DMS114 treated with DMSO at 0.1 percent for 48 hours (cell line): ENCODE results near the gene SUGCT.

Experiments
- DNase-seq: peaks from one replicate; lab custom pipeline; 2025; ENCODE audit not compliant: unreplicated experiment; lab: John Stamatoyannopoulos, UW

The SUGCT gene

DNA sequence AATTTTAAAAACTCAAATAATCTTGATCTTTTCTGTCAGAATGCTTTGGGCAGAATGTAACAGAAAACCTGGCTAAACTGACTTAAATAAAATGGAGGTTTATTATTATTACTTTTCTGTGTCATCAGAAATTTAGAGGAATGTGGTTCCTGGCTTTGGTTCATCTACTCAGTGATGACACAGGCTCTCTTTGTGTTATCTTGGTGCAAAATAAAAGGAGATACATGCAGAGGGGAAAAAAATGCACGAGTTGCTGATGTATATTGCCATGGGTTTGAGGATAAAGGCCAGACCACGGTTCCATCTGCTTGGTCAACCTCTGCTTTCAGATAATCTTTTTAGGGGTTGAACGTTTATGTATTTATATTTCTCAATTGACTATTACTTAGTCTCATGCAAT lies 181.4 kb downstream of the SUGCT start:
- DNase-seq: no peak

DNA sequence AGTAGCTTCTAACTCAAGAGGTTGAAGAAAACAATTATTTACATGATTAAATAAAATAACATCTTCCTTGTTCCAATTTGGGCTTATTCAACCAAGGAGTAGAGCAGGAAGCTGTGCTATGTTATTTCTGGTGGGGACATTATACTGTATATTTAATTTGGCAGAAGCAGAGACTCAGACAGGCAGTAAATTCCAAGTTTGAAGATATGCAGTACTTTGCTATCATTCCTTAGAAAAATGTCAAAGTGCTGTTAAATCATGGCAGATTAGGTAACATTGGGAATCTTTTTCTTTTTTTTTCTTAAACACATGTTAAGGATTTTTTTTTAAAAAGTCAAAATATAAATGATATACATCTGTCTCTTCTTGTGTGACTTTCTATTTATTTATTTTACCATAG lies 190.1 kb downstream of the SUGCT start:
- DNase-seq: no peak

DNA sequence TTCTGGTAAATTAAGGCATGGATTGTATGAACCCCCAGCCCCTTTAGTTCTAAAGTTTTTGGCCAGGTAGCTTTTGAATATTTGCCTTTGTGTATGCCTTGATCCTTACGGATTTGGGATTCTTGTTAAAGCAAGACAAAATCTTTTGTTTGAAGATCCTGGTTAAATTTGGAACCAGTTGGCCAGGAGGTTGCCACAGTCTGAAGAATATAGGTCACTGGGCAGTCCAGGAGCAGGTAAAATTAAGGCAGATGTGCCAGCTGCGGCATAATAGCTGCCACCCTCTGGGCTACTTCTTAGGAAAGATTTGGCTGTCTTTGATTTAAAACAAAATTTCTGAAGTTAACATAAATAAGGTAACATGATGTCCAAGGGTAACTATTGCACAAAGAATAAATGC lies 192.3 kb downstream of the SUGCT start:
- DNase-seq: no peak

DNA sequence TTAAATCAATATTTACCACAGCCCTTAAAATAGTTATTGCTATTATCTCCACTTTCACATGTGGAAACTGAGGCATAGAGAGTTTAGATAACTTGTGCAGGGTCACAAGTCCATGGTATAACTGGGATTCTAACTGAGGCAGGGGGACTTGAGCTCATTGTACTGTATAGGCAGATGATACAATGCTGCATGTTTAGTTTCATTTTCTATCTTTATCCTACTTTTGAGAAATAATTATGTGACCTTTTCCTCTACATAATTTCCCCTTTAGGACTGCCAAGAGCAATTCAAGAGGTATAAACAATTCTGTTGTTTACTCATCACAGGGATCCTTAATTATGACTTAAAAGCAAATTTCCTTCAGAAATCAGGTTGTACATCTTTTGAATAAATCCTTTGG lies 193.1 kb downstream of the SUGCT start:
- DNase-seq: no peak

DNA sequence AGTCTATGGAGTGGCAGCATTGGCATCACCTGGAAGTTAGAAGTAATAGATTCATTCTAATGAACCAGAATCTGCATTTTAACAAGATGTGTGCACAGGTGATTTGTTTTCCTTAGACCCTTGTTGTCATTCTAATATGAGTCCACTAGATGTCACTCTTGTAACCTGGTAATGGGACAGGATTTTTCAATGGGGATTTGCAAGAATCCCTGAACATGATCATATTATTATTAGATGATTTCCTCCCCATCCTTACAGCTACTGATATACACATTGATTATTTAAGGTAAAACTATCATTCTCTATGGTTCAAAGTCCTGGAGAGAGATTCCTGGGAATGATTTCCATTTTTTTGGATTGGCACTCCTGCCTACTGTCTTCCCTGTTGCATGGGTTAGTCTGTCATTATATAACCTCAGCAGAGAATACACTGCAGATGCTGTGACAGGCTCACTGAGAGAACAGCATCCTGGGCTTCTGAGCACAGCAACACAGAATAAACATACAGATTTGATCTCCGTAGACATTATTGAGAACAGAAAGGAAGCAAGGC lies 194.9 kb downstream of the SUGCT start:
- peak; percentile 42 for DNase-seq

DNA sequence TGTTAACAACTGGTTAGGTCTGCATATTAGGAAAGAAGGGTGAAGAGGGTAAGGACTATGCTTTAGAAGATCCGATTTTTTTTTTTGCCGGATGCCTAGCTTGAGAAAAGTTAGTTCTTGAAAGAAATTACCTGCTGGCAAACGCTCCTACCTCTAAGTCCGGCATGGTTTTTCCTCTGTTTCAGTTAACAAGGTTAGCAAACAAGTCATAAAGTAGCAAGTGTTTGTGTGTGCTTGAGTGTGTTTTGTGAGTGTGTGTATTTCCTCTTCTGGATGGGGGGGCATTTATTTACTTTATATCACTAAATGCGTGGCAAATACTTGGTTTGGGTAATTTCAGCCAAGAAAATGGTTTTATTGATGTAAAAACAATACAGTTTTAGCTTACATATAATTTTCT lies 195.6 kb downstream of the SUGCT start:
- DNase-seq: no peak

DNA sequence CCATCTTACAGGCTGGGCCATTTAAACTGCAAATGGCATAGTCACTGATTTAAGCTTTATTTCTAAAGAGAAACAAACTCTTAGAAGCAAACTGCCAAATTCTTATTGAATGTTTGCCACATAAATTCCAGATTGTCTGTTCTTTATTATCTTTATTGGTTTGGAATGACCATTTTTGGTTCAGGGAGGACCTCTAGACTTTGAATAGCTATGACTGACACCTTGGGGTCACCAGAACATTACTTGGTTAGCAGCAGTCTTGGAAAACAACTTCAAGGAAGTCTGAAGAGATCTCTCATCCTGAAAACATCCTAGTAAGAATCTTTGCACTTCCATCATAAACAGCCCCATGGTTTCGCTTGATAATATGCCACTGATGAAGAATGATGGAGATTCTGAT lies 197.1 kb downstream of the SUGCT start:
- DNase-seq: no peak

DNA sequence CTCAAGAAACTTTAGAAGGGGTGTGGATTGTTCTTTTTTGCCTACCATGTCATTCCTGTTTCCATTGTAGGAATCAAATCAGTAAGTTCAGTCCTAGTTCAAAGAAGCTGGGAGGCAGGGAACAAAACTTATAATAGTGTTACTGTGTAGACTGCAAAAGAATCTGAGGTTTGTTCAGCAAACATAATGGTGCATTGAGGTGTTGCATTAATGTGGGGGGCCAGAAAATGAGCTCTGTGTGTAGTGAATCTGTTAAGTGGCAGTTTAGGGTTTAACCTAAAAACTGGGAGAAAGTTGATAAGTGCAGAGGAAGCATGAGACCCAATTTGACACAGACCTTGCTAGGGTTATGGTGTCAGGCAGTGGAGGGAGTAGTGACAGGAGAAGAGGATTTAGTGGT lies 197.7 kb downstream of the SUGCT start:
- DNase-seq: no peak

DNA sequence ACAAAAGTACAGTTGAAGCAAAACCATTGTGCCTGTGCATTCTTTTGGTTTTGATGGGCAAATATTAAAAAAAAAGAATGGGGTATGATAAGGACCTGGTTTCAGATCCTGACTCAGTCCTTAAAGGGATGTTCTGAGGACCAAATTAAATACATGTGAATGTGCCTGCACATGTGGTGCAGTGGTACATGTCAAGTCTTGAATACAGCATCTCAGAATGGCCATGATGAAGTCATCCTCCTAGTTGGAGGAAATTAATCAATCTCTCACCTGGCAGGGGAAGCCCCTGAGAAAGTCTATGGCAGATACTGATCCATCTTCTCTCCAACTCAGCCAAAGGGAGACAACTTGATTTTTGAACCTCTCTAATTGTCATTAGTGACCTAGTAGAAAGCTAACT lies 207.0 kb downstream of the SUGCT start:
- no peak for DNase-seq

DNA sequence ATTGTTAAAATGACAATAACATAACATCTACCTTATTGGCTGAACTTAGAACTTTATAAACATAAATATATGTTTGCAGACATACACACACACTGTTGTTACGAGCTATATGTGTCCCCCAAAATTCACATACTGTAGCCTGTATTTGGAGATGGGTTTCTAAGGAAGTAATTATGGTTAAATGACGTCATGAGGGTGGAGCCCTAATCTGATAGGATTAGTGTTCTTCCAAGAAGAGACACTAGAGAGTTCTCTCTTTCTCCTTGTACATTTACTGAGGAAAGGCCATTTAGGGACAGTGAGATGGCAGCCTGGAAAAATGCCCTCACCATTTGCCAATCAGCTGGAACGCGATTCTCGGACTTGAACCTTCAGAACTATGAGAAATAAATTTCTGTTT lies 211.7 kb downstream of the SUGCT start:
- DNase-seq: no peak

DNA sequence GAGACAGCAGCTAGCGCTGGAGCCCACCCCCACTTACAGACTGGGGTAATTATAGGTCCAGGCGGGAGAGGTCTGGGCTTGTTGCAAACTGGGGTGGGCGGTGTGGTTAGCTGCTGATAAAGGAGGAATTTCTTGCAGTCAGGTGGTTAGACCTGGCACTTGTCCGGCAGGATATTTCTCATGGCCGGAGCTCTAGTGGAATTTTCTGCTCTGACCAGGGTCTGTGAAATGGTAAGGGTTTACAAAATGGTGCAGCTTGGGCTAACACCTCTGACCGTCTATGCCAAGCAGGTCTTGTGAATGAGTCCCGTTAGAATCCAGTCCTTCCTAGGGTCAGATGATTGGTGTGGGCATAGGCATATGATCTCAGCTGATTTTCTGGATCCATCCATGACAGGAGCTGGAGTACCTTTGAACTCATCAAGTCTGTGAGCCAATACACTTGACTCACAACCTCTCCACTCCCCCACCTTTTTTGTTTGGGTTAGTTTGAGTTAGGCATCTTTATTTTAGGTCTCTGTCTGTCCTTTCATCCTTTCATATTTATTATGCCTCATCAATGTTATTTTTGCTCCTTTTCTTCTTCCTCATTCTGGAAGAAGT lies 213.4 kb downstream of the SUGCT start:
- DNase-seq: no peak

DNA sequence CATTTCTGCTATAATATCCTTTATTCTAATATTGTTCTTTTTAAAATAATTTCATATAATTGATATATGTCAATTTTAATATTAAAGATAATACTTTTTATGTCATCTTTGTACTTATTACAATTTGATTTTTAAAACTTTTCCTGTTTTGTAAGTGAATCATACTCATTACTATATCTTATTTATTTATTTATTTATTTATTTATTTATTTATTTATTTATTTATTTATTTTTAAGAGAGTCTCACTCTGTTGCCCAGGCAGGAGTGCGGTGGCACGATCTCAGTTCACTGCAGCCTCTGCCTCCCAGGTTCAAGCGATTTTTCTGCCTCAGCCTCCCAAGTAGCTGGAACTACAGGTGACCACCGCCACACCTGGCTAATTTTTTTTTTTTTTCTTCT lies 215.3 kb downstream of the SUGCT start:
- DNase-seq: no peak

DNA sequence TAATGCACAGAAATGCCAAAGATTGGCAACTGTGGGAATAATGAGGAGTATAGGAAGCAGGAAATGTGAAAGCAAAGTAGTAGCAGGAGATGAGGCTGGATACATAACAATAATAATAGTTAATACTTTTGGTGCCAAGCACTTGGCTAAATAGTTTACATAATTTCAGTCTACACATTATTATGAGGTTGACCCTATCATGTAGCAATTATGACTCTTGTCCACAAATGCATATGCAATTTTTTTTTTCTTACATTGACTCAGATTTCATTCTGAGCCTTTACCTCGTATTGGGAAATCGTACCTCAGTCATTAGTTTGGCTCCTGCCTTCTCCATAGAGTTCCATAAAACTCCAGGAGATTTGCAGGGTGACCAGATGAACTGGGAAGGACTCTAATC lies 219.9 kb downstream of the SUGCT start:
- no peak for DNase-seq

DNA sequence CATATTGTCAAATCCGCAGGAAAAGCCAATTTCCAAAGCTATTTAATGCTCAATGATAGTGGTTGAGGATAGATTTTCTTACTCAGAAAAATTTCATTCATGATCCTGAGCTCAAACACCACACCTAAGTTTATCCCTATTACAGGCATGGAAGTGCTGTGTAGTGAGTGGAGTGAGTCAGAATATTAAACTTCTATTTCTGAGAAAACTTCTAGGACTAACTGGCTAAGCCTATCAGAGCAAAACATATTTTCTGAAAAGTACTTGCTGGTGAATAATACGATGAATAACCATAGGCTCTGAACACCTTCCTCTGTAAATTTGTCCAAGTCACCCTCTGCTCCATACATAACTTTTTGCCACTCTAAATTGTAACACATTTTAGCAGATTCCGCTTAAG lies 221.5 kb downstream of the SUGCT start:
- DNase-seq: no peak

DNA sequence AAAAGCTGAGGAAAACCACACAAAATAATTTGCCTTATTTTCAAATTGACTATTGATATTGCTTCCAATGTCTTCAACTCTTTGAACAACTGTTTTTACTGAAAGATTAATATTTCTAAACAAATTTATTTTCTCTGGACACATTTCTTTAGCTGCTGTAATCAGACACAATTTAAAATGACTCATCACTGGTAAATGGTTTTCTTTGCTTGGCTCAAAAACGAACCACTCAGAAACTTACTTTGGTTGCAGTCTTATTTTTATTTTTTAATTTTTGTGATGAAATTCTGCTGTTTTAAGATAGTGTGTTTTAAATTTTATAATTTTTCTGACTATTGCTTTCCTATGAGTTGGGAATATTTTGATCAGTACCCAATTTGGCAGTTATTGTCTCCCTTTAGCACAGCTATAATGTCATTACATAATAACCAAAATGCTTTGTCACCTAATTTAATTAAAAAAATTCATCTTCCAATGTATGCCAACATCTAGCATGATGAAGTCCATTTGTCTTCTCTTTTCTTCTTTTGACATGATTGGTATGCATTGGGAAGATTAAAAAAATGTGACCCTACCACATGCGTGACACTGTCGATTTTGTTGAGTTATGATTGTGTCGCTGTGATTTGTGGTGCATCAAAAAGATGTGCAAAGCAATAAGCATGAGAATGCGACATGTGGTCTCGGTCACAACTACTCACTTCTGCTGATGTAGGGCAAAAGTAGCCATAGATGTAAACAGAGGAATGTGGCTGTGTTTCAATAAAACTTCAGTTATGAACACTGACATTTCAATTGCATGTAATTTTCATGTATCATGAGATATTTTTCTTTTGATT lies 222.3 kb downstream of the SUGCT start:
- DNase-seq: no peak

DNA sequence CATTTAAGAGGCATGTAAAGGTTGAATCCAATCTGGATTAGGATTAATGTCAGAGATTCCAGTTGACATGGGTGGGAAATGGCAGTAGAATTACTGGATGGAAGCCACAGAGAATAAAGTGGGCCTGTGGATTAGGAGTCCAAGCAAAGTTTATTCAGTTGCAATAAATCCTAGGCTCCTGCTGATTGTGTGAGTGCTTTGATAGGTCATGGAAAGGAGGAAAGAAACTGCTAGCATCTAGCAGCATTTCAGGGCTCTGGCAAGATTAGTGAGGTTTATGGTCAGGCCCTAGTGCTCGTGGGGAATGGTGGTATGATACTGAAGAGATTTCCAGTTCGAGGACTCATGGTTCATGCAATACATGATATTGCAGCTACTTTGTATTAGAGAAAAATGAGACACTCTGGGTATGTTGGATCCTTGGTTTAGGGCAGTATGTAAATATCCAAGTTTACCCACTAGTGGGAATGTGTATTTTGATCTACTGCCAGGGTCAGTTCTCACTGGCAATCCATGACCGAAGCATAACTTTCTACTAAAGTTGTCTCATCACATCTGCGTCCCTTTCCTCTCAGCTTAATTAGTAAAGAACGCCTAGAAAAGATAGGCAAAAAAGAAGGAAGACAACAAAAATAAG lies 235.0 kb downstream of the SUGCT start:
- DNase-seq: no peak

DNA sequence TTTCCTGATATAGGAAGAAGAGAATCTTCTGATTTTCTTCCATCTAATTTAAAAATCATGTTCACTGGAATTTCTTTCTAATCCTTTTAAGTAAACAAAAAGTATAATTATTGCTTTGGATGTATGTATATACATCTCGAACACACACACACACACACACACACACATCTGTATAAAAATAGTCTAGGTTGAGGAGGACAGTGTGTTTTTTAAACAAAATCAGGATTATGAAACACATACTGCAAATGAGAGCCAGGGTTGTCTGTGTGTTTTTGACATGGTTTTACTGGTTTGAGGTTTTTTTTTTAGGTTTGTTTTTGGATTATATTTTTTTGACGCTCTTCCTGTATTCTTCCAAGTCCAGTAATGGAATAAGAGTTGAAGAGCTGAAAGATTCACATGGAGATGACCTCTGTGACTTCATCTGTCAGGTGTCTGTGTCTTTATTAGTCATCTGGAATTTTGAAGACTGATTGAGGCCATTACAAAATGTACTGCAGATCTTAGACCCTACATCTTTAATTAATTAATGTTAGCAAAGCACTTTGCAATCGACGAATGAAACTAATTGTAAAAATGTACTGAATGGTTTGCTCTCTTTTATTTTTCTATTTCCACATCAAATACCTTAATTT lies 237.1 kb downstream of the SUGCT start:
- DNase-seq: no peak

DNA sequence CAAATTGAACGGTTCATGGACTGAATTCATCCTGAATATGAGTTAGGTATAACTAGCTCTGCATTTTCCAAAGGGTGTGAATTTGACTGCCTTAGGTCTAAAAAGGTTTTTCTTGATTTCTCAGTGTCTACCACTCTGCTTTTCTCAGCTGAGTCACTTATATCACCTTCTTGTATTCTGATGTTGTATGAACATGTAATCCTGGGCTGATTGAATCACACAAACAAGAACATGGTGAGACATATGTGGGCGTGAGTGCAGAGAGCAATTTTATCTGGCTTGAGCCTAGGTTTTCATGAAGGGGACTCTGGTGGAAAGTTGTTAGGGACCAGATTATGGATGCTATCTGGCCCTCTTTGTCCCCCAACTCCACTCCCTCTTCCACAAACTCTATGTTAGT lies 239.8 kb downstream of the SUGCT start:
- DNase-seq: no peak

DNA sequence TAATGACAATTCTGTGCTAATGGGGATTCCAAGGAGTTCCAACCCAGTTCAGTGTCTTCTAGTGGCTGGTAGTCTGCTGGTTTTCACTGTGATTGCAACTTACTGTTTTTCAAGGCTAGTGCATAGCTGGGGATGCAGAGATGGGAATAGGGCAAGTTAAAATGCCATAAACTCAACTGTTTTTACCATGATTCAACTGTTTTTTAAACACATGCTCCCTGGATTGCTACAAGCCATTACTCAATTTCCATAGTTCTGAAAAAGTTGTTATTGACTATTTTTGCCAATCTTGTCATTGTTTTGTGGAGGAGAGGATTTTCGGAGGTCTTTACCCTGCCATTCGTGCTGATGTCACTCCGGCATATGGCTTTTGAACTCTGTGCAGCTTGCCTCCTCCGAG lies 245.3 kb downstream of the SUGCT start:
- DNase-seq: no peak

DNA sequence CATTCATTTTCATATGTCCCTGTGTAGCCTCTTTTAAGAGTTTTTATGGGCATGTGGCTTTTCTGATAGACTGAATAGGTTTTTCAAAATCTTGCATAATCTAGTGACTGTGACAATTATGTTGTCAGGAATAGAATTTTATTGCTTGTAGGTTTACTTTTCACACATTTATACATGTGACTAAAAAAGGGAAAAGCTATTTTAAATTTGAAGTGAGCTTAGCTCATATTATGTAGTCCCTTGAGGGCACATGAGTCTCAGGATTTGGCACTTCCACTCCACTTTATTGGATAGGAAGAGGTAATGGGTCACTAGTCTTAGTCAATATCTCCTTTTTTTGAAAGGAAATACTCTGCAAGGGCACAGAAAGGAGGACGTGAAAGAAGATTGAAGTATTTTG lies 247.3 kb downstream of the SUGCT start:
- no peak for DNase-seq

DNA sequence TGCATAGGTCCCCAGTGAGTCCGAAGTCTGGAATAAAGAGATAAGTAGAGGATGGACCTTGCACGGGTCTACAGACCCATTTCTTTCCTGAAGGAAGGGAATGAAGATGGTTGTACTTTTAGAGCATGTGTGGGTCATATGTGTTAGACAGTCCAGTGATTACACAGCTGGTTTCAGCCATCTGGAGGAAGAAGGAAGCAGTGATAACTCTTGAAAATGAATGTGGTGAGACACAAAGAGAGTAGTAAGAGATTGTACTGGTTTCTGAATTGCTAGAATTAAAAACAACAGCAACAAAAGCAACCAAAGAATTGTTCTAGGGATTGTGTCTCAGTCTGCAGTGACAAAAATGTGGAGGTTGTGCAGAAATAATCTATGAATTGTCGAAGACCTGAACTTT lies 258.9 kb downstream of the SUGCT start:
- no peak for DNase-seq

DNA sequence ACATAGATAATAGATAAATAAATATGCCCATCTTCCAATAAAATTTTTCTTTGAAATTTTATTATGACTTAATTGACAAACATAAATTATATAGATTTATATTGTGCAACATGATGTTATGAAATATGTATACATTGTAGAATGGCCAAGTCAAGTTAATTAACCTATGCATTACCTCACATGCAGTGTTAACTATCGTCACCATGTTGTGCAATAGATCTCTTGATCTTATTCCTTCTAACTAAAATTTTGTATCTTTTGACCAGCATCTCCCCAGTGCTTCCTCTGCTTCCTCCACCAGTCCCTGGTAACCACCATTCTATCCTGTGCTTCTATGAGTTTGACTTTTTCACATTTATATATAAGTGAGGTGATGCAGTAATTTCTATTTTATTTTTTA lies 259.6 kb downstream of the SUGCT start:
- no peak for DNase-seq
